SU-DHL-6 (cell line): ENCODE measurements around the gene YIPF1.
A peak's percentile ranks its signal among the peaks of the same experiment; 100 is the strongest.

Experiments
- H2AFZ ChIP-seq: fragments of 200-600 bp; sonication (generic); 2 replicates; pipeline ENCODE4 v1.6.1; 2014; ENCODE audit warnings: low read depth, mild to moderate bottlenecking, moderate library complexity, mixed read lengths, antibody characterized with exemption, low read length; ENCODE audit not compliant: severe bottlenecking
- H3F3A ChIP-seq: fragments of 200-600 bp; shearing (Covaris generic); 2 replicates; pipeline ENCODE4 v1.6.0; 2016; ENCODE audit warnings: antibody characterized with exemption, mild to moderate bottlenecking; ENCODE audit not compliant: insufficient read depth
- H3K27ac ChIP-seq: fragments of 200-600 bp; sonication (generic); 2 replicates; pipeline ENCODE4 v1.5.1; 2016; ENCODE audit warnings: low read depth, mild to moderate bottlenecking, low read length, moderate library complexity, mixed read lengths
- H3K27me3 ChIP-seq: fragments of 200-600 bp; sonication (generic), shearing (Covaris generic); 2 replicates; pipeline ENCODE4 v1.6.0; 2014; ENCODE audit warnings: mild to moderate bottlenecking, low read length
- H3K36me3 ChIP-seq: fragments of 200-600 bp; sonication (generic); 2 replicates; pipeline ENCODE4 v1.6.1; 2014; ENCODE audit warnings: mild to moderate bottlenecking, low read length, mixed read lengths
- H3K4me2 ChIP-seq: fragments of 300-600, 200-600 bp; shearing (Covaris generic), sonication (generic); 2 replicates; pipeline ENCODE4 v1.6.0; 2014; ENCODE audit warnings: low read length, low read depth, mild to moderate bottlenecking; ENCODE audit not compliant: poor library complexity, severe bottlenecking
- H3K4me3 ChIP-seq: fragments of 200-600 bp; sonication (generic); 2 replicates; pipeline ENCODE4 v1.5.1; 2014; ENCODE audit warnings: antibody characterized with exemption, low read length, mild to moderate bottlenecking, mixed read lengths; ENCODE audit not compliant: insufficient read depth, poor library complexity, severe bottlenecking
- H3K79me2 ChIP-seq: fragments of 200-600 bp; sonication (generic); 2 replicates; pipeline ENCODE4 v1.6.1; 2014; ENCODE audit warnings: mild to moderate bottlenecking, low read length, moderate library complexity; ENCODE audit not compliant: insufficient read depth
- H3K9ac ChIP-seq: fragments of 200-600 bp; sonication (generic); 2 replicates; pipeline ENCODE4 v1.7.0; 2014; ENCODE audit warnings: mild to moderate bottlenecking, low read length
- H3K9me2 ChIP-seq: fragments of 200-600 bp; sonication (generic); replicated peaks from 2 replicates; pipeline ENCODE4 v1.6.1; 2014; ENCODE audit warnings: low read length; ENCODE audit not compliant: insufficient read depth
- H3K9me3 ChIP-seq: fragments of 200-600 bp; sonication (generic); 2 replicates; pipeline ENCODE4 v1.6.1; 2014; ENCODE audit warnings: low read length, mixed read lengths; ENCODE audit not compliant: insufficient read depth
- H4K20me1 ChIP-seq: fragments of 200-600 bp; sonication (generic); 2 replicates; pipeline ENCODE4 v1.6.1; 2014; ENCODE audit warnings: low read depth, mild to moderate bottlenecking, antibody characterized with exemption, low read length, moderate library complexity, mixed read lengths
- EZH2phosphoT487 ChIP-seq: fragments of 200-600 bp; sonication (generic), shearing (Covaris generic); conservative IDR thresholded peaks from 2 replicates; pipeline ENCODE4 v1.6.1; 2018; ENCODE audit warnings: mild to moderate bottlenecking, antibody characterized with exemption, low read length, moderate library complexity, mixed read lengths
- TF ChIP-seq, protein P1 (sequence below): fragments of 200-600 bp; sonication (generic); IDR thresholded peaks from one replicate; pipeline ENCODE4 v1.5.1; 2017; ENCODE audit warnings: antibody characterized with exemption, mild to moderate bottlenecking, low read length, moderate library complexity; ENCODE audit not compliant: insufficient read depth, poor library complexity, severe bottlenecking

YIPF1 gene

DNA sequence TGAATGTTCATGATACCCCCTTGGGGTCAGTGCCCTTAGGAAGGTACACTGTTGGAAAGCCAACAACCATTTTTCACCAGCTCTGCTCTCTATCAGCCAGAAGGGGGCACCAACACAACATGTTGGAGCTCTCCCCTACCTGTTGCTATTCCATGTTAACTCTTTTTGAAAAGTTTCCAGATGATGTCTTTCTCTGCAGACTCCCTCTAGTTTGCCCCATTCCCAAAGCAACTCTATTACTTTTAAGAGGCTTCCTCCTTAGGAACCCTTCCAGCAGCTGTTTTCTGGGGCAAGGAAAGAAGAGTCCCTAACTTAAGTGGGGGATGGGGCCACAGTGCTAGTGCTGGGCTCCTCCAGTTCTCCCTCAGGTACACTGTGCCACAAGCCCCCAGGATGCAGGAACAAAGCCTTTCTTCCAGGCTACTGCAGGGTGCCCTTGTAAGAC lies 28.6 kb downstream of the YIPF1 start:
- Histone ChIP-seq H3K9ac (no peak overlapping the region), H3K4me2 (no peak overlapping the region)
- TF ChIP-seq EZH2phosphoT487 = no peak
- TF ChIP-seq, protein P1, sequence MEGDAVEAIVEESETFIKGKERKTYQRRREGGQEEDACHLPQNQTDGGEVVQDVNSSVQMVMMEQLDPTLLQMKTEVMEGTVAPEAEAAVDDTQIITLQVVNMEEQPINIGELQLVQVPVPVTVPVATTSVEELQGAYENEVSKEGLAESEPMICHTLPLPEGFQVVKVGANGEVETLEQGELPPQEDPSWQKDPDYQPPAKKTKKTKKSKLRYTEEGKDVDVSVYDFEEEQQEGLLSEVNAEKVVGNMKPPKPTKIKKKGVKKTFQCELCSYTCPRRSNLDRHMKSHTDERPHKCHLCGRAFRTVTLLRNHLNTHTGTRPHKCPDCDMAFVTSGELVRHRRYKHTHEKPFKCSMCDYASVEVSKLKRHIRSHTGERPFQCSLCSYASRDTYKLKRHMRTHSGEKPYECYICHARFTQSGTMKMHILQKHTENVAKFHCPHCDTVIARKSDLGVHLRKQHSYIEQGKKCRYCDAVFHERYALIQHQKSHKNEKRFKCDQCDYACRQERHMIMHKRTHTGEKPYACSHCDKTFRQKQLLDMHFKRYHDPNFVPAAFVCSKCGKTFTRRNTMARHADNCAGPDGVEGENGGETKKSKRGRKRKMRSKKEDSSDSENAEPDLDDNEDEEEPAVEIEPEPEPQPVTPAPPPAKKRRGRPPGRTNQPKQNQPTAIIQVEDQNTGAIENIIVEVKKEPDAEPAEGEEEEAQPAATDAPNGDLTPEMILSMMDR = peak; percentile 74

DNA sequence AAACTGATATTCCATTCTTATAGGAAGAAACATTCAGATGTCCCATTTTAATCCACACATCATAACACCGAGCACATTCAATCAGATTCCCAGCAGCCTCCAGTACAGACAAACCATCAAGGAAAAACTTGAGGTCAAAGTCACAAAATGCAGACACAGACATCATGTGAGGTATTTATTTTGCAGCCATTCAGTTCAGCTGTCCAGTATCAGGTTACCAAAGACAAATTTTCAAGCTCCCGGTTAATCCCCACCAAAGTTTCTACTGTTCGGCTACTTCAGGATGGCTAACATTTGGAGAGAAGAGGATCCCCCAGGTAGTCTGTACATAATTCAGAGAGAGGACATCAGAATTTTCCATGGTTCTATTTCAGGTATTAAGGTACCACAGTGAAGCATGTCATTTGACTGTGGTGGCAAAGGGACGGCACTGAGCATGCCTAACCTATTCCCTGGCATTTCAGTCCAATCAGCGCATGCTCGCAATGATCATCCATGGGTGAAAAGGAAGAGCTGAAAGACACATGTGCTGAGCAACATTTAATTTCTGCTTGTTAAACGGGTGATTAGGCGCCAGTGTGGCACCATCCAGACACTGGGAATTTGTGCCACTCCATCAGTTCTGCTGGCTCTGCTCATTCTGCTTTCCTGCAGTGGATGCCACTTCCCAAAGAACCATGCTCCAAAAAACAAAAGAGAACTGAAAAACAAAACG lies 37.9 kb downstream of the YIPF1 start:
- H3K9ac ChIP-seq = no peak overlapping the region
- H3K9me3 ChIP-seq = no peaks in the 10 kb centered on the region
- H3K27ac ChIP-seq = no peak overlapping the region
- no peaks in the 10 kb centered on the region for H3K79me2 ChIP-seq
- H3K36me3 ChIP-seq = no peaks in the 10 kb centered on the region; the same call in 1 of the 2 replicates
- H3K9me2 ChIP-seq = no peaks in the 10 kb centered on the region
- no peaks in the 10 kb centered on the region for H3K27me3 ChIP-seq
- no peaks in the 10 kb centered on the region for H3F3A ChIP-seq
- H3K4me2 ChIP-seq = no peak overlapping the region
- H3K4me3 ChIP-seq = no peak overlapping the region
- H4K20me1 ChIP-seq = no peaks in the 10 kb centered on the region
- TF ChIP-seq, protein P1 = no peak
- no peak for TF ChIP-seq EZH2phosphoT487
- H2AFZ ChIP-seq = no peak overlapping the region

More for the DNA sequence above, 28.6 kb downstream of the YIPF1 start:
- no peaks in the 10 kb centered on the region for H3K79me2 ChIP-seq
- no peak overlapping the region for H2AFZ ChIP-seq
- no peaks in the 10 kb centered on the region for H3K9me2 ChIP-seq
- H3F3A ChIP-seq = no peaks in the 10 kb centered on the region
- no peak overlapping the region for H3K27ac ChIP-seq
- H3K4me3 ChIP-seq = no peak overlapping the region
- H3K27me3 ChIP-seq = no peaks in the 10 kb centered on the region
- H3K36me3 ChIP-seq = no peaks in the 10 kb centered on the region
- H4K20me1 ChIP-seq = no peaks in the 10 kb centered on the region
- no peaks in the 10 kb centered on the region for H3K9me3 ChIP-seq

DNA sequence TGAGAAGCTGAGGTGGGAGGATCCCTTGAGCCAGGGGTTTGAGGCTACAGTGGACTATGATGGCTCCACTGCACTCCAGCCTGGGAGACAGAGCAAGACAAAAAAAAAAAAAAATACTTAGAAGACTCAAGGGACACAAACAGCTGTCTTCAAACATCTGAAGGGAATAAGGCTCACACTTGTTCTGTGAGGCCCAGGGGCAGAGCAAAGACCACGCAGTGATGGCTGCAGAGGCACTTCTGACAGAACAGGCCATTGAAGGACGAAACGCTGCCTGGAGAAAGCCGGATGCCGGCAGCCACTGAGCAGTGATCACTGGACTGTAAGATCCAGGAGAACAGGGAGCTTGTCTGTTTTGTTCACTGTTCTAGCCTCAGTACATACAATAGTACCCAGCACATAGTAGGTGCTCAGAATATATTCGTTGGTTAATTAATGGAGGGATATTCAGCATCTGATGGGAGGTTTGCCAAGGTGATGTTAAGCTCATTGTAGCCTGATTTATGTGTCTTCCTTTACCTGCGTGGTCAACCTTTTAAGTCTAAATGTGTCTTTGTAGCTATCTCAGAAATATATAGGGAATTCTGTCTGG lies 39.4 kb downstream of the YIPF1 start:
- Histone ChIP-seq H3K4me2 (no peak overlapping the region), H3K27ac (no peak overlapping the region), H3F3A (no peaks in the 10 kb centered on the region), H3K27me3 (no peaks in the 10 kb centered on the region), H3K9me3 (no peaks in the 10 kb centered on the region), H3K36me3 (no peaks in the 10 kb centered on the region; the same call in 1 of the 2 replicates), H3K9me2 (no peaks in the 10 kb centered on the region), H3K4me3 (no peak overlapping the region), H3K9ac (no peak overlapping the region), H4K20me1 (no peaks in the 10 kb centered on the region), H3K79me2 (no peaks in the 10 kb centered on the region), H2AFZ (no peak overlapping the region)
- TF ChIP-seq, protein P1 = no peak
- TF ChIP-seq EZH2phosphoT487 = no peak
